ENCODE measurements around the gene AQP2. TPM values are rescaled to one million over a fixed set of nuclear protein-coding genes. Genes with fewer than 3 reads are reported as not detected.

The AQP2 gene
- total RNA-seq, 1 donor from 2014 or later, result not detected

GRCh38 chr12:49976557-49976956 lies 26.0 kb downstream of the AQP2 start:
- H3K27ac Mint-ChIP-seq, result no peak overlapping the region
- intact Hi-C loops (cut with micrococcal nuclease), result no loop called here
- no peaks in the 10 kb centered on the region for H3K36me3 Mint-ChIP-seq (ENCODE audit: low read depth)
- no peak for TF ChIP-seq CTCF (IDR thresholded peaks at IDR 0.05)
- DNase-seq, result no peak
- no peak overlapping the region for H3K4me3 Mint-ChIP-seq
- ChIA-PET POLR2A (no interaction called here), CTCF (no interaction called here)
- no peaks in the 10 kb centered on the region for H3K27me3 Mint-ChIP-seq
- H3K9me3 Mint-ChIP-seq, result no peaks in the 10 kb centered on the region
- no peaks in the 10 kb centered on the region for H3K4me1 Mint-ChIP-seq
- ATAC-seq (ENCODE audit: low read depth), result no peak

- no peak overlapping the region for H3K27ac Mint-ChIP-seq
- H3K4me1 Mint-ChIP-seq, result no peaks in the 10 kb centered on the region
- ATAC-seq (ENCODE audit: low read depth), result no peak
- intact Hi-C loops (cut with micrococcal nuclease), result no loop called here
- no peaks in the 10 kb centered on the region for H3K36me3 Mint-ChIP-seq (ENCODE audit: low read depth)
- ChIA-PET POLR2A (no interaction called here), CTCF (interaction anchor here (1.1 to 1.5 kb wide), 2 partner anchors 11 to 61 kb away, joined by 3 to 4 read pairs; no protein-coding TSS in a partner anchor)
- H3K4me3 Mint-ChIP-seq, result no peak overlapping the region
- H3K9me3 Mint-ChIP-seq, result no peaks in the 10 kb centered on the region
- no peak for TF ChIP-seq CTCF (IDR thresholded peaks at IDR 0.05)
- H3K27me3 Mint-ChIP-seq, result no peaks in the 10 kb centered on the region
- DNase-seq, result no peak
Observed at GRCh38 chr12:49978125-49978524, 27.6 kb downstream of the AQP2 start.

- H3K4me3 Mint-ChIP-seq, result no peak overlapping the region
- intact Hi-C loops (cut with micrococcal nuclease), result no loop called here
- no peak overlapping the region for H3K27ac Mint-ChIP-seq
- no peak for DNase-seq
- no peaks in the 10 kb centered on the region for H3K27me3 Mint-ChIP-seq
- H3K9me3 Mint-ChIP-seq, result no peaks in the 10 kb centered on the region
- no peak for TF ChIP-seq CTCF (IDR thresholded peaks at IDR 0.05)
- H3K36me3 Mint-ChIP-seq (ENCODE audit: low read depth), result no peaks in the 10 kb centered on the region
- ChIA-PET POLR2A (interaction anchor here (0.6 kb wide), 1 partner anchor 714 kb away, joined by 4 read pairs; no protein-coding TSS in a partner anchor), CTCF (interaction anchor here (1.1 to 1.5 kb wide), 2 partner anchors 12 to 60 kb away, joined by 3 to 4 read pairs; no protein-coding TSS in a partner anchor)
- ATAC-seq (ENCODE audit: low read depth), result no peak
- H3K4me1 Mint-ChIP-seq, result no peaks in the 10 kb centered on the region
Observed at GRCh38 chr12:49979016-49979586, 28.6 kb downstream of the AQP2 start.

- Mint-ChIP-seq H3K36me3 (ENCODE audit: low read depth) (no peaks in the 10 kb centered on the region), H3K27me3 (no peaks in the 10 kb centered on the region), H3K27ac (no peak overlapping the region), H3K4me3 (no peak overlapping the region), H3K4me1 (no peaks in the 10 kb centered on the region), H3K9me3 (no peaks in the 10 kb centered on the region)
- DNase-seq (no peak), ATAC-seq (ENCODE audit: low read depth) (no peak)
- POLR2A ChIA-PET, result interaction anchor here (0.6 kb wide), 1 partner anchor 714 kb away, joined by 4 read pairs; no protein-coding TSS in a partner anchor
- CTCF ChIA-PET, result interaction anchor here (1.9 kb wide), 1 partner anchor 34 kb away, joined by 6 read pairs; no protein-coding TSS in a partner anchor
- TF ChIP-seq CTCF (IDR thresholded peaks at IDR 0.05), result no peak
- intact Hi-C loops (cut with micrococcal nuclease), result no loop called here
Observed at GRCh38 chr12:49979791-49980190, 29.3 kb downstream of the AQP2 start.

- CTCF ChIA-PET, result interaction anchor here (1.3 to 3.6 kb wide), 3 partner anchors 14 to 75 kb away, joined by 4 to 12 read pairs (median 6); no protein-coding TSS in a partner anchor
- DNase-seq (no peak), ATAC-seq (ENCODE audit: low read depth) (no peak)
- no peak overlapping the region for H3K4me3 Mint-ChIP-seq
- H3K36me3 Mint-ChIP-seq (ENCODE audit: low read depth), result no peaks in the 10 kb centered on the region
- no peak overlapping the region for H3K27ac Mint-ChIP-seq
- POLR2A ChIA-PET, result no interaction called here
- no peaks in the 10 kb centered on the region for H3K4me1 Mint-ChIP-seq
- intact Hi-C loops (cut with micrococcal nuclease), result no loop called here
- H3K9me3 Mint-ChIP-seq, result no peaks in the 10 kb centered on the region
- no peak for TF ChIP-seq CTCF (IDR thresholded peaks at IDR 0.05)
- no peaks in the 10 kb centered on the region for H3K27me3 Mint-ChIP-seq
Observed at GRCh38 chr12:49980501-49981349, 30.2 kb downstream of the AQP2 start.

Measured in activated B cell treated with CpG ODN at 0.5 μM for 24 hours (primary cell).